CD4-positive, alpha-beta T cell treated with Interleukin-15 for 1 hour (primary cell): ENCODE measurements around the gene SLC35A3.

ENCODE experiments used
- DNase-seq: peaks from one replicate; pipeline ENCODE4 v3.0.0-alpha.2; 2020

The SLC35A3 gene

DNA sequence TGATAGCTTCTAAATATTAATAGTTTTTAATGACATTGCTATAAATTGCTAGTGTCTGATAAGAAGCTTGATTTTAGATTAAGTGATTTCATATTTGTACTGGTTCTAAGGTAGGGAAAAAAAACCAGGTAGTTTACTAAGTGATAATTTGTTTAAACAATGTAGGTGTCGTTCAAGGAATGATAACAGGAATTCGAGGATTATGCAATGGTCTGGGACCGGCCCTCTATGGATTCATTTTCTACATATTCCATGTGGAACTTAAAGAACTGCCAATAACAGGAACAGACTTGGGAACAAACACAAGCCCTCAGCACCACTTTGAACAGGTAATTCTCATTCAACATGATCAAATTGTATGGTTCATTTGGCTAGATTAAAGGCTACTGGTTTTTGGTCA, 110.5 kb downstream of the SLC35A3 start:
- DNase-seq: no peak
